IMR-90 (cell line): Measurements from ENCODE around the gene ANKRD55. TPM values are rescaled to one million over a fixed set of nuclear protein-coding genes. Genes with fewer than 3 reads are reported as not detected.

Experiments
- ATAC-seq: fragments of 200-7000 bp; cut with Tn5 transposase; 2 replicates; pipeline ENCODE4 v1.9.1; 2020; ENCODE audit warnings: low read depth, mild to moderate bottlenecking, moderate library complexity
- BruUV-seq: library from RNA; stranded (reverse); fragments of 400-500 nt; replicated peaks from 2 replicates; lab custom pipeline; 2021; lab: Mats Ljungman, UMichigan
- CTCF ChIA-PET: fragments of 300-600 bp; formaldehyde crosslinking; extraction: SDS; loops from one replicate; lab custom pipeline; 2021; ENCODE audit warnings: antibody characterized with exemption; lab: Yijun Ruan, JAX
- POLR2A ChIA-PET: fragments of 300-600 bp; sonication (Branson Sonifier 250); formaldehyde crosslinking; loops from one replicate; lab custom pipeline; 2022; ENCODE audit warnings: antibody characterized with exemption; ENCODE audit not compliant: unreplicated experiment; lab: Charles Lee
- DNase-seq: peaks from one replicate; pipeline ENCODE4 v3.0.0; 2013
- H2AFZ ChIP-seq: replicated peaks from 2 replicates; pipeline ENCODE3; 2013; ENCODE audit warnings: low read length, mild to moderate bottlenecking; ENCODE audit not compliant: poor library complexity
- H2AK5ac ChIP-seq: 2 replicates; pipeline ENCODE4 v1.6.1; 2013; ENCODE audit warnings: low read depth, low read length, inconsistent platforms
- H2AK9ac ChIP-seq: replicated peaks from 2 replicates; pipeline ENCODE3; 2013; ENCODE audit warnings: mild to moderate bottlenecking, low read depth, low read length, moderate library complexity; ENCODE audit not compliant: poor library complexity
- H2BK120ac ChIP-seq: 2 replicates; pipeline ENCODE4 v1.6.1; 2013; ENCODE audit warnings: low read depth, low read length, inconsistent platforms
- H2BK15ac ChIP-seq: 3 replicates; pipeline ENCODE4 v1.6.1; 2013; ENCODE audit warnings: low read depth, low read length, inconsistent platforms
- H2BK20ac ChIP-seq: 2 replicates; pipeline ENCODE4 v1.6.1; 2013; ENCODE audit warnings: low read depth, mild to moderate bottlenecking, inconsistent platforms, low read length, moderate library complexity
- H2BK5ac ChIP-seq: 2 replicates; pipeline ENCODE4 v1.6.1; 2013; ENCODE audit warnings: mild to moderate bottlenecking, low read depth, low read length, inconsistent platforms; ENCODE audit not compliant: poor library complexity, severe bottlenecking
- H3K14ac ChIP-seq: replicated peaks from 2 replicates; pipeline ENCODE4 v1.6.1; 2013; ENCODE audit warnings: low read depth, low read length, inconsistent platforms
- H3K18ac ChIP-seq: 2 replicates; pipeline ENCODE4 v1.6.1; 2013; ENCODE audit warnings: low read depth, low read length, control low read depth
- H3K23ac ChIP-seq: 2 replicates; pipeline ENCODE4 v1.6.1; 2013; ENCODE audit warnings: low read depth, low read length, inconsistent platforms
- H3K27ac ChIP-seq: 2 replicates; pipeline ENCODE4 v1.5.1; 2013; ENCODE audit warnings: mild to moderate bottlenecking, control low read depth, low read length; ENCODE audit not compliant: insufficient read depth
- H3K27me3 ChIP-seq: 2 replicates; pipeline ENCODE4 v1.6.1; 2013; ENCODE audit warnings: low read length; ENCODE audit not compliant: control insufficient read depth, insufficient read depth
- H3K36me3 ChIP-seq: 2 replicates; pipeline ENCODE4 v1.6.1; 2013; ENCODE audit warnings: low read length, mixed read lengths; ENCODE audit not compliant: control insufficient read depth, insufficient read depth
- H3K4ac ChIP-seq: 2 replicates; pipeline ENCODE4 v1.6.1; 2013; ENCODE audit warnings: low read depth, low read length, inconsistent platforms
- H3K4me1 ChIP-seq: 2 replicates; pipeline ENCODE4 v1.6.1; 2013; ENCODE audit warnings: low read length, mixed read lengths; ENCODE audit not compliant: control insufficient read depth, insufficient read depth
- H3K4me2 ChIP-seq: 2 replicates; pipeline ENCODE4 v1.6.1; 2013; ENCODE audit warnings: low read depth, mild to moderate bottlenecking, control low read depth, low read length, moderate library complexity
- H3K4me3 ChIP-seq: 2 replicates; pipeline ENCODE4 v1.5.1; 2013; ENCODE audit warnings: low read depth, mild to moderate bottlenecking, control low read depth, low read length, moderate library complexity; ENCODE audit not compliant: insufficient read depth
- H3K56ac ChIP-seq: 2 replicates; pipeline ENCODE4 v1.6.1; 2013; ENCODE audit warnings: low read length, inconsistent platforms; ENCODE audit not compliant: insufficient read depth; ENCODE audit errors: extremely low read depth
- H3K79me1 ChIP-seq, 2 experiments: 2 replicates each; pipeline ENCODE4 v1.6.1; 2013; ENCODE audit warnings: low read length in 2 of 2, inconsistent platforms in 1 of 2, low read depth in 1 of 2
- H3K9ac ChIP-seq: 2 replicates; pipeline ENCODE4 v1.6.1; 2013; ENCODE audit warnings: low read depth, low read length, control low read depth
- H3K9me1 ChIP-seq: 2 replicates; pipeline ENCODE4 v1.6.1; 2013; ENCODE audit warnings: low read length, inconsistent platforms; ENCODE audit not compliant: insufficient read depth
- H3K9me3 ChIP-seq: 2 replicates; pipeline ENCODE4 v1.6.1; 2013; ENCODE audit warnings: low read length; ENCODE audit not compliant: control insufficient read depth, insufficient read depth
- H4K20me1 ChIP-seq: 2 replicates; pipeline ENCODE4 v1.6.1; 2013; ENCODE audit warnings: low read length, inconsistent platforms; ENCODE audit not compliant: insufficient read depth
- H4K5ac ChIP-seq: 2 replicates; pipeline ENCODE4 v1.6.1; 2013; ENCODE audit warnings: mild to moderate bottlenecking, low read depth, low read length, control low read depth
- H4K8ac ChIP-seq, 2 experiments: 2 replicates each; pipeline ENCODE4 v1.6.1; 2013; ENCODE audit warnings: low read depth in 2 of 2, low read length in 2 of 2, control low read depth in 1 of 2, inconsistent platforms in 1 of 2
- H4K91ac ChIP-seq: 2 replicates; pipeline ENCODE4 v1.6.1; 2013; ENCODE audit warnings: low read depth, low read length, inconsistent platforms; ENCODE audit not compliant: insufficient read depth
- BHLHE40 ChIP-seq: fragments of 150-350 bp; IDR thresholded peaks from 2 replicates; pipeline ENCODE4 v1.6.1; 2016; ENCODE audit warnings: mild to moderate bottlenecking, low read depth, low read length
- CEBPB ChIP-seq: IDR thresholded peaks from 2 replicates; pipeline ENCODE4 v1.6.1; 2012; ENCODE audit warnings: low read depth, low read length, improper control_type of control experiment
- CHD1 ChIP-seq: IDR thresholded peaks from 2 replicates; pipeline ENCODE4 v1.6.1; 2012; ENCODE audit warnings: low read depth, low read length, improper control_type of control experiment
- CTCF ChIP-seq: conservative IDR thresholded peaks from 2 replicates; pipeline ENCODE4 v1.5.1; 2012; ENCODE audit warnings: mild to moderate bottlenecking, low read depth, low read length, improper control_type of control experiment
- ELK1 ChIP-seq: fragments of 150-350 bp; IDR thresholded peaks from 2 replicates; pipeline ENCODE4 v1.6.1; 2016; ENCODE audit warnings: low read depth, mild to moderate bottlenecking, low read length, moderate library complexity, borderline replicate concordance
- FOS ChIP-seq: fragments of 150-350 bp; IDR thresholded peaks from 2 replicates; pipeline ENCODE4 v1.6.1; 2016; ENCODE audit warnings: low read depth, low read length
- MAFK ChIP-seq: IDR thresholded peaks from 2 replicates; pipeline ENCODE4 v1.6.1; 2012; ENCODE audit warnings: low read depth, low read length, improper control_type of control experiment
- MAZ ChIP-seq: IDR thresholded peaks from 2 replicates; pipeline ENCODE4 v1.6.1; 2012; ENCODE audit warnings: low read depth, mild to moderate bottlenecking, low read length, improper control_type of control experiment, moderate library complexity, borderline replicate concordance
- MXI1 ChIP-seq: IDR thresholded peaks from 2 replicates; pipeline ENCODE4 v1.6.1; 2012; ENCODE audit warnings: low read depth, mild to moderate bottlenecking, low read length, moderate library complexity, borderline replicate concordance
- NFE2L2 ChIP-seq: fragments of 150-350 bp; IDR thresholded peaks from 2 replicates; pipeline ENCODE4 v1.6.1; 2016; ENCODE audit warnings: low read depth, mild to moderate bottlenecking, low read length
- POLR2A ChIP-seq: IDR thresholded peaks from 2 replicates; pipeline ENCODE4 v1.6.1; 2012; ENCODE audit warnings: mild to moderate bottlenecking, low read depth, low read length
- RAD21 ChIP-seq: IDR thresholded peaks from 2 replicates; pipeline ENCODE4 v1.6.1; 2012; ENCODE audit warnings: low read length, improper control_type of control experiment
- RCOR1 ChIP-seq: IDR thresholded peaks from 2 replicates; pipeline ENCODE4 v1.6.1; 2012; ENCODE audit warnings: mild to moderate bottlenecking, low read length, improper control_type of control experiment; ENCODE audit not compliant: insufficient replicate concordance
- SMC3 ChIP-seq: fragments of 150-350 bp; IDR thresholded peaks from 2 replicates; pipeline ENCODE4 v1.6.1; 2016; ENCODE audit warnings: low read depth, mild to moderate bottlenecking, antibody characterized with exemption, low read length, moderate library complexity
- dilution Hi-C: fragments of 300-500 bp; cut with HindIII; formaldehyde crosslinking; loops from one replicate; pipeline ENCODE4 v1.14.3; 2018; ENCODE audit warnings: low sequenced_read_pairs; ENCODE audit not compliant: unreplicated experiment
- in situ Hi-C: fragments of 300-500 bp; cut with MboI; formaldehyde crosslinking; loops from 3 replicates; pipeline ENCODE4 v1.14.3; 2019; ENCODE audit warnings: low sequenced_read_pairs, inconsistent platforms, mixed read lengths
- intact Hi-C: fragments of 100-400 bp; cut with micrococcal nuclease; formaldehyde crosslinking; loops from 2 replicates; pipeline ENCODE4 v1.10.0; 2022
- polyA plus RNA-seq, 3 experiments: library from polyadenylated mRNA; depleted of rRNA; stranded (reverse); fragments of >200 nt; gene quantifications; 2 replicates each; pipeline ENCODE4 v1.2.3, GENCODE V29; 2012; ENCODE audit warnings: low replicate concordance in 1 of 3
- total RNA-seq: library from RNA; depleted of rRNA; stranded (reverse); fragments of >200 nt; gene quantifications from 2 replicates; pipeline ENCODE4 v1.2.3, GENCODE V29; 2012
- TF ChIP-seq, protein P1 (sequence below): fragments of 150-350 bp; IDR thresholded peaks from 2 replicates; pipeline ENCODE4 v1.6.1; 2017; ENCODE audit warnings: mild to moderate bottlenecking, antibody characterized with exemption, low read length, low read depth

The ANKRD55 gene
- total and polyA plus RNA-seq, 2 of the 4 experiments (the other 2 are of a cell fraction), result not detected

GRCh38 chr5:56257010-56257409, 23.9 kb upstream of the ANKRD55 start:
- H3K27me3 ChIP-seq, result no peaks in the 10 kb centered on the region
- no peaks in the 10 kb centered on the region for H3K9me3 ChIP-seq
- no peak overlapping the region for H3K23ac ChIP-seq
- no peak overlapping the region; the same call in 1 of the 2 replicates for H4K5ac ChIP-seq
- H2AK9ac ChIP-seq, result no peak overlapping the region
- ChIA-PET POLR2A (no interaction called here), CTCF (no interaction called here)
- H3K9me1 ChIP-seq, result no peaks in the 10 kb centered on the region
- DNase-seq (no peak), ATAC-seq (no peak)
- no peak overlapping the region for H2AK5ac ChIP-seq
- H2AFZ ChIP-seq, result no peak overlapping the region
- no peak overlapping the region for H2BK5ac ChIP-seq
- H2BK120ac ChIP-seq, result peak overlapping the region; percentile 52
- no peaks in the 10 kb centered on the region for H4K20me1 ChIP-seq
- TF ChIP-seq RCOR1, result no peak
- TF ChIP-seq CEBPB, result no peak
- TF ChIP-seq MAFK, result no peak
- no peak for TF ChIP-seq NFE2L2
- no peak for TF ChIP-seq FOS
- TF ChIP-seq CTCF, result no peak
- TF ChIP-seq RAD21, result no peak
- no peak for TF ChIP-seq MAZ
- no peak for TF ChIP-seq ELK1
- no peak for TF ChIP-seq BHLHE40
- no peak for TF ChIP-seq POLR2A
- TF ChIP-seq SMC3, result no peak
- no peak for TF ChIP-seq MXI1
- no peak for TF ChIP-seq CHD1
- TF ChIP-seq, protein P1, sequence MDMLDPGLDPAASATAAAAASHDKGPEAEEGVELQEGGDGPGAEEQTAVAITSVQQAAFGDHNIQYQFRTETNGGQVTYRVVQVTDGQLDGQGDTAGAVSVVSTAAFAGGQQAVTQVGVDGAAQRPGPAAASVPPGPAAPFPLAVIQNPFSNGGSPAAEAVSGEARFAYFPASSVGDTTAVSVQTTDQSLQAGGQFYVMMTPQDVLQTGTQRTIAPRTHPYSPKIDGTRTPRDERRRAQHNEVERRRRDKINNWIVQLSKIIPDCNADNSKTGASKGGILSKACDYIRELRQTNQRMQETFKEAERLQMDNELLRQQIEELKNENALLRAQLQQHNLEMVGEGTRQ, result no peak
- peak overlapping the region; percentile 7; the same call in 1 of the 2 replicates for H4K91ac ChIP-seq
- H3K36me3 ChIP-seq, result no peaks in the 10 kb centered on the region
- no peak overlapping the region for H3K4me3 ChIP-seq
- intact Hi-C loops (loop anchor here (5.0 kb wide), 1 partner anchor 45 kb away; no protein-coding TSS in a partner anchor), in situ Hi-C loops (loop anchor here (25.0 kb wide), 1 partner anchor 955 kb away; no protein-coding TSS in a partner anchor), dilution Hi-C loops (no loop called here)
- BruUV-seq, result no TSS peak
- no peak overlapping the region for H3K56ac ChIP-seq
- no peak overlapping the region for H3K27ac ChIP-seq
- H3K4ac ChIP-seq, result peak overlapping the region; percentile 11; the same call in 1 of the 2 replicates
- H3K14ac ChIP-seq, result no peak overlapping the region
- H2BK20ac ChIP-seq, result peak overlapping the region; percentile 58
- H4K8ac ChIP-seq, result peak overlapping the region; percentile 9 to 50; a peak in 1 of 4 replicates
- H3K4me1 ChIP-seq, result peaks cover 12% of the 10 kb centered on the region
- H2BK15ac ChIP-seq, result 0 out of 3 replicates have a peak overlapping the region, but pooled peaks have one; percentile 59
- no peak overlapping the region for H3K9ac ChIP-seq
- H3K79me1 ChIP-seq, result no peaks in the 10 kb centered on the region
- H3K4me2 ChIP-seq, result no peak overlapping the region
- peak overlapping the region; percentile 52; the same call in 1 of the 2 replicates for H3K18ac ChIP-seq
